K562 (cell line): ENCODE results near the gene ITPRIPL2. TPM values are rescaled to one million over a fixed set of nuclear protein-coding genes. Genes with fewer than 3 reads are reported as not detected.

Experiments
- ATAC-seq: fragments of 200-7000 bp; cut with Tn5 transposase; 3 replicates; pipeline ENCODE4 v1.9.1; 2020; ENCODE audit warnings: moderate library complexity
- BruUV-seq: library from RNA; stranded (reverse); fragments of 400-500 nt; replicated peaks from 2 replicates; lab custom pipeline; 2021; lab: Mats Ljungman, UMichigan
- CTCF ChIA-PET: fragments of 300-600 bp; formaldehyde crosslinking; extraction: SDS; loops from one replicate; lab custom pipeline; 2021; ENCODE audit warnings: low intra/inter-chr PET ratio; lab: Yijun Ruan, JAX
- POLR2A ChIA-PET: fragments of 300-600, 350-650 bp; sonication (Branson Sonifier 250); formaldehyde crosslinking; extraction: SDS; loops from one replicate; lab custom pipeline; 2021; ENCODE audit warnings: antibody characterized with exemption, inconsistent platforms; lab: Yijun Ruan, JAX
- DNase-seq, 4 experiments: peaks; one replicate each; pipeline versions ENCODE4 v3.0.0 to v3.0.0-alpha.2; 2011 to 2018; ENCODE audit warnings: low spot score in 3 of 4, mixed read lengths in 3 of 4; ENCODE audit errors: extremely low read depth in 1 of 4
- FAIRE-seq: peaks from 2 replicates; lab custom pipeline; 2011; peaks lifted over from hg19 to GRCh38; lab: Jason Lieb, UNC
- H2AFZ ChIP-seq: 2 replicates; pipeline ENCODE4 v1.6.0; 2011; ENCODE audit warnings: low read depth, low read length, control low read depth, inconsistent platforms
- H3K27ac ChIP-seq: fragments of 200-600 bp; 3 replicates; pipeline ENCODE4 v1.8.0; 2011; ENCODE audit warnings: low read depth, mild to moderate bottlenecking, control low read depth, inconsistent platforms, low read length, moderate library complexity, mixed read lengths; ENCODE audit errors: extremely low read depth
- H3K27me3 ChIP-seq, 2 experiments: fragments of 300-600 bp in 1 of 2; 2 replicates in 1 of 2; 3 replicates in 1 of 2; pipeline versions ENCODE4 v1.6.0 to v1.8.0; 2011; ENCODE audit warnings: inconsistent platforms in 2 of 2, low read length in 2 of 2, mild to moderate bottlenecking in 1 of 2, mixed read lengths in 1 of 2, moderate library complexity in 1 of 2; ENCODE audit not compliant: control insufficient read depth in 2 of 2, insufficient read depth in 2 of 2
- H3K36me3 ChIP-seq: fragments of 300-600 bp; 3 replicates; pipeline ENCODE4 v1.8.0; 2011; ENCODE audit warnings: mild to moderate bottlenecking, low read length, inconsistent platforms; ENCODE audit not compliant: control insufficient read depth, insufficient read depth
- H3K4me1 ChIP-seq, 2 experiments: fragments of 200-600 bp in 1 of 2; replicated peaks in 1 of 2; 2 replicates in 1 of 2; 3 replicates in 1 of 2; pipeline versions ENCODE4 v1.5.1 to v1.8.0; 2011; ENCODE audit warnings: inconsistent platforms in 2 of 2, low read length in 2 of 2, mild to moderate bottlenecking in 1 of 2, mixed read lengths in 1 of 2, moderate library complexity in 1 of 2; ENCODE audit not compliant: control insufficient read depth in 2 of 2, insufficient read depth in 2 of 2
- H3K4me2 ChIP-seq: 2 replicates; pipeline ENCODE4 v1.6.1; 2011; ENCODE audit warnings: low read length, control low read depth, inconsistent platforms, mixed read lengths; ENCODE audit not compliant: insufficient read depth
- H3K4me3 ChIP-seq: fragments of 200-600 bp; sonication (generic), shearing (Covaris generic); 2 replicates; pipeline ENCODE4 v1.5.1; 2016; ENCODE audit warnings: control low read depth, inconsistent platforms
- H3K79me2 ChIP-seq: fragments of 200-600 bp; 3 replicates; pipeline ENCODE4 v1.8.0; 2011; ENCODE audit warnings: low read length, inconsistent platforms; ENCODE audit not compliant: control insufficient read depth, insufficient read depth
- H3K9ac ChIP-seq, 2 experiments: 2 replicates each; pipeline versions ENCODE4 v1.6.0 to v1.6.1; 2011; ENCODE audit warnings: low read depth in 2 of 2, low read length in 2 of 2, control low read depth in 1 of 2, inconsistent platforms in 1 of 2, mild to moderate bottlenecking in 1 of 2, mixed read lengths in 1 of 2; ENCODE audit not compliant: insufficient read depth in 1 of 2
- H3K9me1 ChIP-seq: one replicate; pipeline ENCODE4 v1.6.0; 2011; ENCODE audit warnings: inconsistent platforms, mild to moderate bottlenecking, low read length, moderate library complexity; ENCODE audit not compliant: control insufficient read depth, insufficient read depth
- H3K9me3 ChIP-seq: replicated peaks from 2 replicates; pipeline ENCODE4 v1.5.1; 2011; ENCODE audit warnings: low read depth, low read length, inconsistent platforms; ENCODE audit not compliant: control insufficient read depth, insufficient read depth
- H4K20me1 ChIP-seq: replicated peaks from 2 replicates; pipeline ENCODE4 v1.6.1; 2011; ENCODE audit warnings: low read length, inconsistent platforms, mixed read lengths; ENCODE audit not compliant: control insufficient read depth, insufficient read depth
- ARID2 ChIP-seq: fragments of 450-650 bp; IDR thresholded peaks from 2 replicates; pipeline ENCODE4 v1.6.1; 2017; ENCODE audit warnings: antibody characterized with exemption, mild to moderate bottlenecking
- RNF2 ChIP-seq: sonication (generic); IDR thresholded peaks from 2 replicates; pipeline ENCODE4 v1.6.1; 2016
- ZNF384 ChIP-seq: IDR thresholded peaks from 2 replicates; pipeline ENCODE4 v1.6.1; 2012; ENCODE audit warnings: low read depth, low read length, improper control_type of control experiment
- WGBS: fragments of 100-300 bp; shearing (Covaris generic); methylation state at CpG from one replicate; pipeline ENCODE4 v1.1.6; 2016; ENCODE audit warnings: low coverage, mixed read lengths; ENCODE audit not compliant: insufficient coverage; ENCODE audit errors: missing lambda C conversion rate; 5-methylcytosine and 5-hydroxymethylcytosine counted together
- in situ Hi-C: fragments of 300-500 bp; cut with MboI; formaldehyde crosslinking; loops from 4 replicates; pipeline ENCODE4 v1.15.0; 2018; ENCODE audit warnings: inconsistent platforms, mixed read lengths
- intact Hi-C: fragments of 100-400 bp; cut with micrococcal nuclease; formaldehyde crosslinking; loops from 2 replicates; pipeline ENCODE4 v1.14.2; 2022
- polyA plus RNA-seq, 8 experiments: library from polyadenylated mRNA; depleted of rRNA in 4 of 8; stranded (reverse) in 5 of 8; unstranded in 3 of 8; fragments of >200 nt; fragmentation: Nextera tagmentation in 2 of 8; fragmentation: Illumina TruSeq in 1 of 8; extraction: Ambion mirVana in 2 of 8; extraction: Trizol in 1 of 8; gene quantifications; 2 replicates each; pipeline versions ENCODE4 v1.2.1 to v1.2.3, GENCODE V29; 2011 to 2014; ENCODE audit warnings: inconsistent platforms in 1 of 8, missing spikeins in 1 of 8
- total RNA-seq, 7 experiments: library from RNA; depleted of rRNA in 6 of 7; stranded (reverse); fragments of >200 nt in 6 of 7; fragmentation: Illumina TruSeq in 2 of 7; extraction: Trizol in 2 of 7; gene quantifications; 2 replicates each; pipeline versions ENCODE4 v1.2.1 to v1.2.3, GENCODE V29; 2011 to 2021; ENCODE audit warnings: low replicate concordance in 1 of 7
- TF ChIP-seq, protein P1 (sequence below): sonication (generic); formaldehyde crosslinking; IDR thresholded peaks from 2 replicates; pipeline ENCODE4 v1.8.1; 2023; ENCODE audit warnings: missing genetic modification reagents, mild to moderate bottlenecking, borderline replicate concordance
- TF ChIP-seq, protein P2 (sequence below), 3 experiments: IDR thresholded peaks in 2 of 3; conservative IDR thresholded peaks in 1 of 3; 2 replicates each; pipeline ENCODE4 v1.5.1; 2011 to 2012; ENCODE audit warnings: low read length in 3 of 3, mild to moderate bottlenecking in 3 of 3, control low read depth in 2 of 3, improper control_type of control experiment in 1 of 3, inconsistent platforms in 1 of 3, low read depth in 1 of 3, mixed read lengths in 1 of 3, moderate library complexity in 1 of 3; ENCODE audit not compliant: insufficient read depth in 2 of 3

Gene ITPRIPL2
- total and polyA plus RNA-seq, 9 of the 15 experiments (the other 6 are each of a cell fraction or from before 2014, with no cell fraction given) = 0.04 to 2.2 (median 0.58) TPM

DNA sequence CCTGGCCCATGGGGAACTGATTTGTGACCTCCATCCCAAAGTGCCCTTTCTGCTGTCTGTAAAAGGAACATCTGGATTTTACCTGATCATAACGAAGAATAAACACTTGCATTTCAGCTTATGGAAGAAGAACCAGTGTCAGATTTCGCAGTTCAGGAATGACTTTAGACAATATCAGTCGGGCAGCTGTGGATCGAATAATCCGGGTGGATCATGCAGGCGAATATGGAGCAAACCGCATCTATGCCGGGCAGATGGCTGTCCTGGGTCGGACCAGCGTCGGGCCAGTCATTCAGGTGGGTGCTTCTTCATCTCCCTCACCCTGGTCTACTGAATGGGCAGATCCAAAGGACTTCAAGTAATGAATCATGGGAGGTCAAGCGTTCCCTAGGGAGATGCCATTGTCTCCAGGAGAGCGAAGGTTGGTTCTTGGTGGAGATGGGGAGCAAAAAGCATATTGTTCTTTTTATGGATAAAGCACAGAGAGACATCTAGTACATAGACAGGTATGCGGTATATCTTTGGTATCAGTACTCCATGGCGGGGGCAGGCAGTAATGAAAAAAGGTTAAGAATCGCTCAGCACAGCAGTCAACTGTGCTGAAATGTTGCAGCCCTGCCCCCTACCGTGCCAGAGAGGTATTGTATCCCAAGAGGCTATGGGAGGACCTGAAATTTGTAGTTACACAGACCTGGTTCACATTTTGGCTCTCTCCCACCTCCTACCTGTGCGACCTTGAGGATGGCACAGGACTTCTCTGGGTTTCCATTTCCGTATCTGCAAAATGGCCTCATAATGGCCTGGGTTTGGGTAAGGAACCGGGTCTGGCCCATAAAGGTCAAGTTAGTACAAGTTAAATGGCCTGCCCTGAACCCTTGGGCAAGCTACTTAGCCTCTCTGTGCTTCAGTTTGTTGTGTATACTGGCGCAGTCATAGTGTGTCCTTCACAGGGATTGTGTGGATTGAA, 41.7 kb upstream of the ITPRIPL2 start:
- Histone ChIP-seq H3K27me3 (no peaks in the 10 kb centered on the region), H3K9me1 (no peaks in the 10 kb centered on the region), H4K20me1 (no peaks in the 10 kb centered on the region), H3K4me3 (no peak overlapping the region), H3K9ac (no peak overlapping the region), H3K79me2 (peaks cover 6% of the 10 kb centered on the region; the same call in 1 of the 3 replicates), H2AFZ (no peak overlapping the region), H3K9me3 (no peaks in the 10 kb centered on the region), H3K4me2 (no peak overlapping the region), H3K4me1 (peaks cover 0 to 3% of the 10 kb centered on the region in 2 experiments; a peak in 1 of 5 replicates), H3K27ac (no peak overlapping the region), H3K36me3 (peaks cover 26% of the 10 kb centered on the region; the same call in 2 of the 3 replicates)
- DNase-seq = peak; percentile 43 to 75 (median 46)
- BruUV-seq = no TSS peak
- intact Hi-C loops = loop anchor here (2.0 kb wide), 1 partner anchor 89 kb away; the partner anchor contains the start of gene TMC7
- 65% methylated on average over 21 of the region's 21 CpGs for WGBS
- in situ Hi-C loops = loop anchor here (5.0 kb wide), 1 partner anchor 90 kb away; the partner anchor contains the start of gene TMC7
- ChIA-PET POLR2A (interaction anchor here (0.6 to 1.2 kb wide), 2 partner anchors 13 to 16 kb away, joined by 3 to 4 read pairs; no protein-coding TSS in a partner anchor), CTCF (interaction anchor here (1.0 to 1.5 kb wide), 2 partner anchors 89 to 93 kb away, joined by 3 to 13 read pairs; partner anchors contain the start of gene TMC7)
- peak; percentile 72 for ATAC-seq
- peak; percentile 73 for FAIRE-seq
- TF ChIP-seq ARID2 (0 out of 2 replicates have a peak, but pooled peaks have one; percentile 21), ZNF384 (peak; percentile 45; the same call in 1 of the 2 replicates), RNF2 (no peak)
- TF ChIP-seq, protein P1, sequence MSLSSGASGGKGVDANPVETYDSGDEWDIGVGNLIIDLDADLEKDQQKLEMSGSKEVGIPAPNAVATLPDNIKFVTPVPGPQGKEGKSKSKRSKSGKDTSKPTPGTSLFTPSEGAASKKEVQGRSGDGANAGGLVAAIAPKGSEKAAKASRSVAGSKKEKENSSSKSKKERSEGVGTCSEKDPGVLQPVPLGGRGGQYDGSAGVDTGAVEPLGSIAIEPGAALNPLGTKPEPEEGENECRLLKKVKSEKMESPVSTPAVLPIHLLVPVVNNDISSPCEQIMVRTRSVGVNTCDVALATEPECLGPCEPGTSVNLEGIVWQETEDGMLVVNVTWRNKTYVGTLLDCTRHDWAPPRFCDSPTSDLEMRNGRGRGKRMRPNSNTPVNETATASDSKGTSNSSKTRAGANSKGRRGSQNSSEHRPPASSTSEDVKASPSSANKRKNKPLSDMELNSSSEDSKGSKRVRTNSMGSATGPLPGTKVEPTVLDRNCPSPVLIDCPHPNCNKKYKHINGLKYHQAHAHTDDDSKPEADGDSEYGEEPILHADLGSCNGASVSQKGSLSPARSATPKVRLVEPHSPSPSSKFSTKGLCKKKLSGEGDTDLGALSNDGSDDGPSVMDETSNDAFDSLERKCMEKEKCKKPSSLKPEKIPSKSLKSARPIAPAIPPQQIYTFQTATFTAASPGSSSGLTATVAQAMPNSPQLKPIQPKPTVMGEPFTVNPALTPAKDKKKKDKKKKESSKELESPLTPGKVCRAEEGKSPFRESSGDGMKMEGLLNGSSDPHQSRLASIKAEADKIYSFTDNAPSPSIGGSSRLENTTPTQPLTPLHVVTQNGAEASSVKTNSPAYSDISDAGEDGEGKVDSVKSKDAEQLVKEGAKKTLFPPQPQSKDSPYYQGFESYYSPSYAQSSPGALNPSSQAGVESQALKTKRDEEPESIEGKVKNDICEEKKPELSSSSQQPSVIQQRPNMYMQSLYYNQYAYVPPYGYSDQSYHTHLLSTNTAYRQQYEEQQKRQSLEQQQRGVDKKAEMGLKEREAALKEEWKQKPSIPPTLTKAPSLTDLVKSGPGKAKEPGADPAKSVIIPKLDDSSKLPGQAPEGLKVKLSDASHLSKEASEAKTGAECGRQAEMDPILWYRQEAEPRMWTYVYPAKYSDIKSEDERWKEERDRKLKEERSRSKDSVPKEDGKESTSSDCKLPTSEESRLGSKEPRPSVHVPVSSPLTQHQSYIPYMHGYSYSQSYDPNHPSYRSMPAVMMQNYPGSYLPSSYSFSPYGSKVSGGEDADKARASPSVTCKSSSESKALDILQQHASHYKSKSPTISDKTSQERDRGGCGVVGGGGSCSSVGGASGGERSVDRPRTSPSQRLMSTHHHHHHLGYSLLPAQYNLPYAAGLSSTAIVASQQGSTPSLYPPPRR (CRISPR knock-in tag) = no peak
- TF ChIP-seq, protein P2, sequence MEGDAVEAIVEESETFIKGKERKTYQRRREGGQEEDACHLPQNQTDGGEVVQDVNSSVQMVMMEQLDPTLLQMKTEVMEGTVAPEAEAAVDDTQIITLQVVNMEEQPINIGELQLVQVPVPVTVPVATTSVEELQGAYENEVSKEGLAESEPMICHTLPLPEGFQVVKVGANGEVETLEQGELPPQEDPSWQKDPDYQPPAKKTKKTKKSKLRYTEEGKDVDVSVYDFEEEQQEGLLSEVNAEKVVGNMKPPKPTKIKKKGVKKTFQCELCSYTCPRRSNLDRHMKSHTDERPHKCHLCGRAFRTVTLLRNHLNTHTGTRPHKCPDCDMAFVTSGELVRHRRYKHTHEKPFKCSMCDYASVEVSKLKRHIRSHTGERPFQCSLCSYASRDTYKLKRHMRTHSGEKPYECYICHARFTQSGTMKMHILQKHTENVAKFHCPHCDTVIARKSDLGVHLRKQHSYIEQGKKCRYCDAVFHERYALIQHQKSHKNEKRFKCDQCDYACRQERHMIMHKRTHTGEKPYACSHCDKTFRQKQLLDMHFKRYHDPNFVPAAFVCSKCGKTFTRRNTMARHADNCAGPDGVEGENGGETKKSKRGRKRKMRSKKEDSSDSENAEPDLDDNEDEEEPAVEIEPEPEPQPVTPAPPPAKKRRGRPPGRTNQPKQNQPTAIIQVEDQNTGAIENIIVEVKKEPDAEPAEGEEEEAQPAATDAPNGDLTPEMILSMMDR (IDR thresholded peaks at IDR 0.05 in 2 of 3, conservative IDR thresholded peaks at IDR 0.05 in 1 of 3; ENCODE audit: insufficient read depth in 2 of 3, low read depth in 1 of 3, low read length in 3 of 3) = peak; percentile 78 to 87 (median 83)
